Lower leg skin (tissue), 3 donors: ENCODE data around the gene KCNJ13.

ENCODE experiments used
- CTCF ChIP-seq, 3 donors: fragments of 450-650 bp; IDR thresholded peaks; one replicate each; pipeline ENCODE4 v1.5.1; 2016; ENCODE audit warnings: antibody characterized with exemption in 3 of 3, mild to moderate bottlenecking in 3 of 3, moderate library complexity in 2 of 3
- POLR2A ChIP-seq, 2 donors: fragments of 450-650 bp; IDR thresholded peaks; one replicate each; pipeline ENCODE4 v1.6.1; 2016 to 2017; ENCODE audit warnings: antibody characterized with exemption in 2 of 2, mild to moderate bottlenecking in 1 of 2, moderate library complexity in 1 of 2

GRCh38 chr2:232770207-232770606 is 6.2 kb downstream of the KCNJ13 start:
- no peak for TF ChIP-seq CTCF (IDR thresholded peaks at IDR 0.05)
- TF ChIP-seq POLR2A (IDR thresholded peaks at IDR 0.05) = no peak
